Spleen (tissue), 11 donors: ENCODE measurements around the gene UTP11. TPM values are rescaled to one million over a fixed set of nuclear protein-coding genes. Genes with fewer than 3 reads are reported as not detected.
"Not testable (repeated sequence)": the region's sequence is repeated elsewhere in the genome, so short reads cannot be mapped to it uniquely, and the experiment has no call there.

Experiments used
- DNase-seq: peaks from one replicate; pipeline ENCODE4 v3.0.0-alpha.2; 2020
- H3K27ac ChIP-seq, 8 donors: fragments of 200-600 bp; sonication (generic) in 7 of 8; 1 replicate in 4 of 8; 2 replicates in 4 of 8; pipeline versions ENCODE4 v1.5.0 to v1.8.0; 2016 to 2021; ENCODE audit warnings: inconsistent platforms in 4 of 8, mild to moderate bottlenecking in 4 of 8, moderate library complexity in 1 of 8
- H3K27me3 ChIP-seq, 7 donors: fragments of 200-600 bp; sonication (generic) in 6 of 7; replicated peaks in 1 of 7; 1 replicate in 4 of 7; 2 replicates in 3 of 7; pipeline versions ENCODE4 v1.5.0 to v1.8.0; 2016 to 2021; ENCODE audit warnings: inconsistent platforms in 3 of 7, mild to moderate bottlenecking in 1 of 7
- H3K36me3 ChIP-seq, 6 donors: fragments of 200-600 bp; sonication (generic) in 5 of 6; 1 replicate in 4 of 6; 2 replicates in 2 of 6; pipeline versions ENCODE4 v1.5.0 to v1.8.0; 2016 to 2021; ENCODE audit warnings: inconsistent platforms in 2 of 6
- H3K4me1 ChIP-seq, 6 donors: fragments of 200-600 bp; sonication (generic) in 5 of 6; 1 replicate in 3 of 6; 2 replicates in 3 of 6; pipeline versions ENCODE4 v1.5.0 to v1.8.0; 2016 to 2021; ENCODE audit warnings: inconsistent platforms in 3 of 6
- H3K4me3 ChIP-seq, 8 donors: fragments of 200-600 bp; sonication (generic) in 7 of 8; 1 replicate in 4 of 8; 2 replicates in 4 of 8; pipeline versions ENCODE4 v1.5.0 to v1.8.0; 2016 to 2021; ENCODE audit warnings: inconsistent platforms in 4 of 8, mild to moderate bottlenecking in 4 of 8, moderate library complexity in 2 of 8
- H3K9me3 ChIP-seq, 8 donors: fragments of 200-600 bp; sonication (generic) in 7 of 8; 1 replicate in 4 of 8; 2 replicates in 4 of 8; pipeline versions ENCODE4 v1.5.0 to v1.8.0; 2016 to 2021; ENCODE audit warnings: inconsistent platforms in 4 of 8
- CTCF ChIP-seq, 11 experiments: fragments of 200-600 bp in 7 of 11; fragments of 450-650 bp in 4 of 11; sonication (generic) in 4 of 11; IDR thresholded peaks in 8 of 11; conservative IDR thresholded peaks in 3 of 11; 1 replicate in 7 of 11; 2 replicates in 4 of 11; pipeline versions ENCODE4 v1.4.0 to v1.8.0; 2016 to 2021; ENCODE audit warnings: antibody characterized with exemption in 11 of 11, inconsistent platforms in 4 of 11, mild to moderate bottlenecking in 1 of 11
- POLR2A ChIP-seq, 3 donors: fragments of 450-650 bp; IDR thresholded peaks; one replicate each; pipeline ENCODE4 v1.5.1; 2017; ENCODE audit warnings: antibody characterized with exemption in 3 of 3, mild to moderate bottlenecking in 1 of 3
- POLR2AphosphoS5 ChIP-seq, 3 donors: sonication (generic); formaldehyde crosslinking; IDR thresholded peaks; one replicate each; pipeline ENCODE4 v1.5.1; 2017; ENCODE audit warnings: antibody characterized with exemption in 3 of 3
- WGBS, 5 donors: extraction: QIAGEN DNeasy Blood & Tissue Kit in 3 of 5; methylation state at CpG; one replicate each; pipeline versions ENCODE4 v1.1.5 to v1.1.7; 2013 to 2018; 5-methylcytosine and 5-hydroxymethylcytosine counted together
- intact Hi-C: fragments of 100-400 bp; cut with DNase I; formaldehyde crosslinking; loops from one replicate; pipeline ENCODE4 v1.15.0; 2023; ENCODE audit warnings: low total_unique reads
- polyA plus RNA-seq, 3 donors: library from polyadenylated mRNA; stranded (reverse); fragments of 200-250 nt; gene quantifications; one replicate each; pipeline ENCODE4 v1.2.1, GENCODE V29; 2013
- total RNA-seq, 7 donors: library from RNA; depleted of rRNA in 3 of 7; stranded (reverse); fragments of >200 nt in 3 of 7; fragmentation: NEBNext Ultra II Directional in 4 of 7; extraction: Animal tissue kit (Norgen Biotek cat#: 25700) in 4 of 7; gene quantifications; one replicate each; pipeline versions ENCODE4 v1.1.0 to v1.2.1, GENCODE V29; 2016 to 2021
- donor health status: healthy with polysubstance abuse.
- donor health status: DM: no; HTN: no; CAD: no; lungs with moderate emphysema.
- donor health status: DM: no; HTN: no; CAD: no.
- donor health status: Bipolar disorder and iron deficiency.
- donor health status: healthy.
- donor health status: DM: no; HTN: no; CAD: no.
- donor health status: DM: yes; HTN: yes; CAD: no.

Gene UTP11
- total and polyA plus RNA-seq, 10 donors = 12.5 to 51.4 (median 20.8) TPM

DNA sequence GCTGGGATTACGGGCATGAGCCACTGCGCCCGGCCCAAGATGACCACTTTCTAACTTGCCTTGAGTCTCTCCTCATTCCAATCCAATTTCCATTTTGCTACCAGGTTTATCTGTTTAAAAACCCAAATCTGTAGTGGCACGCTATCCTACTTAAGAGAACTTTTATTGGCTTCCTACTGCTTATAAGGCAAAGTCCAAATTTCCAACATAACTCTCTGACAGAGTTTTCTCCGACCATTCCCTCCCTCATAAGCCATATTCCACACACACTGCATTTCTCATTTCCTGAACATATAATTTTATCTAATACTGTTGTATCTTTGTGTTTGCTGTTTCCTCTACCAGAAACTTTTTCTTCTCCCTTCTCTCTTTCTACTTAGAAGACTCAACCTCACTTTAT, 38.0 kb upstream of the UTP11 start:
- 94 to 100% (median 99%) methylated on average over 5 of the region's 5 CpGs for WGBS, 5 donors
- H3K4me1 ChIP-seq = peaks cover 0 to 6% (median 0%) of the 10 kb centered on the region in 6 donors
- intact Hi-C loops = loop anchor here (2.0 kb wide), 1 partner anchor 84 kb away; no protein-coding TSS in a partner anchor
- no peak for TF ChIP-seq POLR2A (IDR thresholded peaks at IDR 0.05)
- TF ChIP-seq CTCF (IDR thresholded peaks at IDR 0.05 in 8 of 11, conservative IDR thresholded peaks at IDR 0.05 in 3 of 11) = no peak
- TF ChIP-seq POLR2AphosphoS5 (IDR thresholded peaks at IDR 0.05) = no peak
- no peak overlapping the region for H3K4me3 ChIP-seq
- H3K9me3 ChIP-seq = peaks cover 0 to 4% (median 0%) of the 10 kb centered on the region in 8 donors
- DNase-seq = no peak
- H3K27me3 ChIP-seq = no peaks in the 10 kb centered on the region
- H3K27ac ChIP-seq = no peak overlapping the region
- H3K36me3 ChIP-seq = peaks cover 5 to 98% (median 82%) of the 10 kb centered on the region in 6 donors

DNA sequence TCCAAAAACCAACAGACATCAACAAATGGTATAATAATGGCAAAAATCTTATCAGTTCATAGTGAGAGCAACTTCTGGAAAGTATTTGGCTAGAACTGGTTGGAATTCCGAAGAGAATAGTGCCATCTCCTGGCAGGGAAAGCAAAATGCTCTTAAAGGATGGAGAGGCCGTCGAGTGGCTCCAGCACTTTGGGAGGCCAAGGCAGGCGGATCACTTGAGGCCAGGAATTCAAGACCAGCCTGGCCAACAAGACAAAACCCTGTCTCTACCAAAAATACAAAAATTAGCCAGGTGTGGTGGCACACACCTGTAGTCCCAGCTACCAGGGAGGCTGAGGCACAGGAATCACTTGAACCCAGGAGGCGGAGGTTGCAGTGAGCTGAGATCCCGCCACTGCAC, 37.5 kb upstream of the UTP11 start:
- H3K4me3 ChIP-seq, H3K27ac ChIP-seq, DNase-seq, H3K9me3 ChIP-seq, H3K27me3 ChIP-seq, H3K4me1 ChIP-seq: not testable (repeated sequence)
- peak in 9 of 11 experiments; percentile 27 to 74 (median 59) for TF ChIP-seq CTCF (IDR thresholded peaks at IDR 0.05 in 8 of 11, conservative IDR thresholded peaks at IDR 0.05 in 3 of 11)
- intact Hi-C loops = loop anchor here (2.0 kb wide), 1 partner anchor 84 kb away; no protein-coding TSS in a partner anchor
- WGBS, 5 donors = 60 to 75% (median 68%) methylated on average over 6 of the region's 6 CpGs
- peaks cover 5 to 98% (median 82%) of the 10 kb centered on the region in 6 donors for H3K36me3 ChIP-seq

DNA sequence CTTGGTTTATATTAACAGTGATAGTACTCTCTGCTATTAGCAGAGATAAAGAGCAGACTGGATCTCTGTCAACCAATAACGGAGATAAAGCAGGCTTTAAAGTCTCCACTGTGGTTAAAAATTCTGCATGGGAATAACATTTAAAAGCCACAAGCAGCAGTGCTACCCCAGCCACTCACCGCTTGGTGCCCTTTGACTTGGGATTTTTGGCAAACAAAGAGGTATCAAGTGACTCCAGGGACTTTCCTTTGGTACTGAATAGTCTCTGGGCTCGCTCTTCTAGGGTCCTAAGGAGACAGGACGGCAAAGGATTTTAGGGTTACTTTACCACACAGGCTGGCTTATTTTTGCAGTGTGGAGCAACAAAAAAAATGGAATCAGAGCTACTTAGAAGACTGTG, 34.0 kb upstream of the UTP11 start:
- H3K27ac ChIP-seq = no peak overlapping the region
- TF ChIP-seq CTCF (IDR thresholded peaks at IDR 0.05 in 8 of 11, conservative IDR thresholded peaks at IDR 0.05 in 3 of 11) = no peak
- WGBS, 5 donors = 88 to 92% (median 90%) methylated on average over 4 of the region's 4 CpGs
- no peaks in the 10 kb centered on the region for H3K27me3 ChIP-seq
- peaks cover 0 to 4% (median 0%) of the 10 kb centered on the region in 8 donors for H3K9me3 ChIP-seq
- H3K36me3 ChIP-seq = peaks cover 5 to 100% (median 99%) of the 10 kb centered on the region in 6 donors
- no peak overlapping the region for H3K4me3 ChIP-seq
- no peak for DNase-seq
- intact Hi-C loops = no loop called here
- peaks cover 0 to 6% (median 0%) of the 10 kb centered on the region in 6 donors for H3K4me1 ChIP-seq

- TF ChIP-seq POLR2A (IDR thresholded peaks at IDR 0.05) (no peak), CTCF (IDR thresholded peaks at IDR 0.05 in 8 of 11, conservative IDR thresholded peaks at IDR 0.05 in 3 of 11) (no peak), POLR2AphosphoS5 (IDR thresholded peaks at IDR 0.05) (no peak)
- intact Hi-C loops = no loop called here
- 95 to 97% (median 96%) methylated on average over 2 of the region's 2 CpGs for WGBS, 5 donors
- no peak for DNase-seq
- Histone ChIP-seq H3K27me3 (no peaks in the 10 kb centered on the region), H3K27ac (no peak overlapping the region), H3K9me3 (no peaks in the 10 kb centered on the region), H3K4me1 (peaks cover 4 to 17% (median 10%) of the 10 kb centered on the region in 6 donors), H3K4me3 (no peak overlapping the region), H3K36me3 (peaks cover 6 to 95% (median 91%) of the 10 kb centered on the region in 6 donors)
These were observed 29.0 kb upstream of the UTP11 start for GRCh38 chr1:37983546-37983945.
